IMR-90 (cell line): ENCODE measurements around the gene RYR2.

Source experiments
- BHLHE40 ChIP-seq: fragments of 150-350 bp; IDR thresholded peaks from 2 replicates; pipeline ENCODE4 v1.6.1; 2016; ENCODE audit warnings: mild to moderate bottlenecking, low read depth, low read length
- MAFK ChIP-seq: IDR thresholded peaks from 2 replicates; pipeline ENCODE4 v1.6.1; 2012; ENCODE audit warnings: low read depth, low read length, improper control_type of control experiment
- MAZ ChIP-seq: IDR thresholded peaks from 2 replicates; pipeline ENCODE4 v1.6.1; 2012; ENCODE audit warnings: low read depth, mild to moderate bottlenecking, low read length, improper control_type of control experiment, moderate library complexity, borderline replicate concordance
- MXI1 ChIP-seq: IDR thresholded peaks from 2 replicates; pipeline ENCODE4 v1.6.1; 2012; ENCODE audit warnings: low read depth, mild to moderate bottlenecking, low read length, moderate library complexity, borderline replicate concordance
- SMC3 ChIP-seq: fragments of 150-350 bp; IDR thresholded peaks from 2 replicates; pipeline ENCODE4 v1.6.1; 2016; ENCODE audit warnings: low read depth, mild to moderate bottlenecking, antibody characterized with exemption, low read length, moderate library complexity
- TF ChIP-seq, protein P1 (sequence below): conservative IDR thresholded peaks from 2 replicates; pipeline ENCODE4 v1.5.1; 2012; ENCODE audit warnings: mild to moderate bottlenecking, low read depth, low read length, improper control_type of control experiment
- TF ChIP-seq, protein P2 (sequence below): fragments of 150-350 bp; IDR thresholded peaks from 2 replicates; pipeline ENCODE4 v1.6.1; 2017; ENCODE audit warnings: mild to moderate bottlenecking, antibody characterized with exemption, low read length, low read depth

DNA sequence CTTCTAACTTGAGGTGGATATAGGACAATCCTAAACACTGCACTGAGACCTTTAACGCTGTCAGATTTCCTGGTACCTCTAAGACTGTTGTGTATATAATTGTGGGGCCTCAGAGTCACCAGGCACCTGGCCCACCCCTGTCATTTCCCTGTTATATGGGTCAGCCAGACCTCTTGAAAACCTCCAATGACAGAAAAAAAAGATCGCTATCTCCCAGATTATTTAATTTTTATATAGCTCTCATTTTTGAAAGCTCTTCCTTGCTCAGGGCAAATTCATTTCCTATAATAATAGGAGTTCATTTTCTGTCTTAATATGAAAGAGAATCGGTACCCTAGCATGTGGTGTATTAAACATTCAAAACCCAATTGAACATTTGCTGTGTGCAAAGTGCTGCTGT is 792.1 kb downstream of the RYR2 start:
- TF ChIP-seq, protein P1, sequence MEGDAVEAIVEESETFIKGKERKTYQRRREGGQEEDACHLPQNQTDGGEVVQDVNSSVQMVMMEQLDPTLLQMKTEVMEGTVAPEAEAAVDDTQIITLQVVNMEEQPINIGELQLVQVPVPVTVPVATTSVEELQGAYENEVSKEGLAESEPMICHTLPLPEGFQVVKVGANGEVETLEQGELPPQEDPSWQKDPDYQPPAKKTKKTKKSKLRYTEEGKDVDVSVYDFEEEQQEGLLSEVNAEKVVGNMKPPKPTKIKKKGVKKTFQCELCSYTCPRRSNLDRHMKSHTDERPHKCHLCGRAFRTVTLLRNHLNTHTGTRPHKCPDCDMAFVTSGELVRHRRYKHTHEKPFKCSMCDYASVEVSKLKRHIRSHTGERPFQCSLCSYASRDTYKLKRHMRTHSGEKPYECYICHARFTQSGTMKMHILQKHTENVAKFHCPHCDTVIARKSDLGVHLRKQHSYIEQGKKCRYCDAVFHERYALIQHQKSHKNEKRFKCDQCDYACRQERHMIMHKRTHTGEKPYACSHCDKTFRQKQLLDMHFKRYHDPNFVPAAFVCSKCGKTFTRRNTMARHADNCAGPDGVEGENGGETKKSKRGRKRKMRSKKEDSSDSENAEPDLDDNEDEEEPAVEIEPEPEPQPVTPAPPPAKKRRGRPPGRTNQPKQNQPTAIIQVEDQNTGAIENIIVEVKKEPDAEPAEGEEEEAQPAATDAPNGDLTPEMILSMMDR: no peak
- TF ChIP-seq, protein P2, sequence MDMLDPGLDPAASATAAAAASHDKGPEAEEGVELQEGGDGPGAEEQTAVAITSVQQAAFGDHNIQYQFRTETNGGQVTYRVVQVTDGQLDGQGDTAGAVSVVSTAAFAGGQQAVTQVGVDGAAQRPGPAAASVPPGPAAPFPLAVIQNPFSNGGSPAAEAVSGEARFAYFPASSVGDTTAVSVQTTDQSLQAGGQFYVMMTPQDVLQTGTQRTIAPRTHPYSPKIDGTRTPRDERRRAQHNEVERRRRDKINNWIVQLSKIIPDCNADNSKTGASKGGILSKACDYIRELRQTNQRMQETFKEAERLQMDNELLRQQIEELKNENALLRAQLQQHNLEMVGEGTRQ: no peak
- TF ChIP-seq BHLHE40: no peak
- no peak for TF ChIP-seq MAZ
- no peak for TF ChIP-seq MXI1
- no peak for TF ChIP-seq MAFK
- no peak for TF ChIP-seq SMC3
